HEK293T (cell line): ENCODE results near the gene TCP11L2.
"Not testable (repeated sequence)": the region's sequence is repeated elsewhere in the genome, so short reads cannot be mapped to it uniquely, and the experiment has no call there.

Experiments used
- CTCF ChIA-PET: fragments of 350-600 bp; formaldehyde crosslinking; extraction: SDS; loops from one replicate; lab custom pipeline; 2021; ENCODE audit warnings: antibody characterized with exemption, inconsistent platforms; lab: Yijun Ruan, JAX
- POLR2A ChIA-PET: fragments of 350-600 bp; formaldehyde crosslinking; extraction: SDS; loops from one replicate; lab custom pipeline; 2020; ENCODE audit warnings: antibody characterized with exemption, inconsistent platforms; lab: Yijun Ruan, JAX
- DNase-seq: peaks from one replicate; pipeline ENCODE4 v3.0.0; 2012; ENCODE audit warnings: mixed read lengths; ENCODE audit errors: extremely low spot score
- ARNT ChIP-seq: fragments of 450-650 bp; IDR thresholded peaks from 2 replicates; pipeline ENCODE4 v1.6.1; 2017; ENCODE audit warnings: mild to moderate bottlenecking
- BHLHE40 ChIP-seq: fragments of 450-650 bp; IDR thresholded peaks from 2 replicates; pipeline ENCODE4 v1.6.1; 2016; ENCODE audit warnings: mild to moderate bottlenecking, moderate library complexity, borderline replicate concordance
- CTBP1 ChIP-seq: fragments of 450-650 bp; IDR thresholded peaks from 2 replicates; pipeline ENCODE4 v1.6.1; 2016; ENCODE audit warnings: borderline replicate concordance
- ELF4 ChIP-seq: fragments of 450-650 bp; IDR thresholded peaks from 2 replicates; pipeline ENCODE4 v1.6.1; 2017; ENCODE audit warnings: antibody characterized with exemption
- FOXA1 ChIP-seq: fragments of 450-650 bp; IDR thresholded peaks from 2 replicates; pipeline ENCODE4 v1.6.1; 2016; ENCODE audit warnings: mild to moderate bottlenecking
- FOXK2 ChIP-seq: fragments of 450-650 bp; IDR thresholded peaks from 2 replicates; pipeline ENCODE4 v1.6.1; 2016; ENCODE audit warnings: mild to moderate bottlenecking
- FOXM1 ChIP-seq: fragments of 450-650 bp; IDR thresholded peaks from 2 replicates; pipeline ENCODE4 v1.6.1; 2017; ENCODE audit warnings: mild to moderate bottlenecking, borderline replicate concordance
- HDGF ChIP-seq: fragments of 450-650 bp; IDR thresholded peaks from 2 replicates; pipeline ENCODE4 v1.6.1; 2017; ENCODE audit warnings: antibody characterized with exemption, borderline replicate concordance
- L3MBTL2 ChIP-seq: fragments of 450-650 bp; conservative IDR thresholded peaks from 2 replicates; pipeline ENCODE4 v1.6.1; 2016; ENCODE audit warnings: mild to moderate bottlenecking
- LEF1 ChIP-seq: fragments of 450-650 bp; IDR thresholded peaks from 2 replicates; pipeline ENCODE4 v1.6.1; 2017; ENCODE audit warnings: mild to moderate bottlenecking, borderline replicate concordance
- NFRKB ChIP-seq: fragments of 450-650 bp; IDR thresholded peaks from 2 replicates; pipeline ENCODE4 v1.6.1; 2016; ENCODE audit warnings: mild to moderate bottlenecking, moderate library complexity
- PKNOX1 ChIP-seq: fragments of 450-650 bp; IDR thresholded peaks from 2 replicates; pipeline ENCODE4 v1.6.1; 2016
- SP1 ChIP-seq: fragments of 450-650 bp; IDR thresholded peaks from 2 replicates; pipeline ENCODE4 v1.6.1; 2017
- SUZ12 ChIP-seq: fragments of 450-650 bp; IDR thresholded peaks from 2 replicates; pipeline ENCODE4 v1.6.1; 2016; ENCODE audit warnings: mild to moderate bottlenecking
- TARDBP ChIP-seq: fragments of 450-650 bp; IDR thresholded peaks from 2 replicates; pipeline ENCODE4 v1.6.1; 2016
- ZNF384 ChIP-seq: fragments of 450-650 bp; IDR thresholded peaks from 2 replicates; pipeline ENCODE4 v1.6.1; 2016

Gene TCP11L2

GRCh38 chr12:106307181-106307580, 4.6 kb downstream of the TCP11L2 start:
- ChIA-PET POLR2A (no interaction called here), CTCF (no interaction called here)
- TF ChIP-seq L3MBTL2 = no peak
- no peak for TF ChIP-seq SUZ12
- TF ChIP-seq NFRKB = no peak
- no peak for DNase-seq

GRCh38 chr12:106308121-106308520, 5.6 kb downstream of the TCP11L2 start:
- ChIA-PET CTCF (no interaction called here), POLR2A (no interaction called here)
- TF ChIP-seq L3MBTL2 = no peak
- DNase-seq = no peak

GRCh38 chr12:106308611-106309010, 6.1 kb downstream of the TCP11L2 start:
- no peak for DNase-seq
- CTCF ChIA-PET = no interaction called here
- TF ChIP-seq HDGF = no peak
- TF ChIP-seq FOXK2 = no peak
- no peak for TF ChIP-seq SUZ12
- TF ChIP-seq CTBP1 = no peak
- TF ChIP-seq FOXA1 = no peak
- no peak for TF ChIP-seq FOXM1
- TF ChIP-seq BHLHE40 = no peak
- no peak for TF ChIP-seq ARNT
- no peak for TF ChIP-seq ZNF384
- no peak for TF ChIP-seq ELF4
- no peak for TF ChIP-seq PKNOX1
- no peak for TF ChIP-seq NFRKB
- no peak for TF ChIP-seq TARDBP
- no peak for TF ChIP-seq SP1
- no peak for TF ChIP-seq LEF1
- POLR2A ChIA-PET = no interaction called here

DNA sequence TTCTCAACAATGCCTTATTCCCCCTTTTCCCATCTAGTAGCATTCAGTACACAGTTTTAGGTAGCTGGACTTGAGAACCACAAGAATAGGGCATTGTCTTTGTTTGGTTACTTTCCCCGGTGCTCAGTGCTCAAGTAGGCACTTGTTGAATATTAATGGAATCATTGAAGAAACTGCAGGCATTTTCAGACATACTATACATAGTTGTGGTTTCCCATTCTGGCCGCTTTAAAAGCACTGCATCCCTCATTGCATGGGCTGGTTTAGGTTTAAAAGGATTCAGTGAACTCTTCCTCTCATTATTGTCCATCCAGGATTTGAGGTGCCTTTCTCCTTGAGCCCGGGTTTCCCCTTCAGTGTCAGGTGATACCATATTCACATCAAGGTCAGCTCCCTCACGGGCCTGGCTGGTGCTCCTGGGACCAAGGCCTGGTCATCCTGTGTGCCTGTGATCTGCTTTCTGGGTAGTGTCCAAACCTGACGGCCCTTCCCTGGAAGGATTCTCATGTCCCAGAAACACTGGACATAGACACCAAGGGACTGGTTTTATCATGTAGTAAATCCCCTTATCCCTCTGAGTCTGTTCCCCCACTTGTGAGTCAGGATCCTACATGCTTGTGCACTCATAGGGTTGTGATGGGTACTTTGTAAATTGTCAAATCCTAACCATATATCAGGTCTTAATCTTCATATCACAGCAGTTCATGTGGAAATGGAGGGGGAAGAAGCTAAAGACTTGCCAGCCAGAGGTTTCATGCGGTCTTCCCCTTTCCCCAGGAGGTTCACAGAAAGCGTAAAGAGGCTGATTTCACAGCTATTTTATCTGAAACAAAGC, 7.4 kb downstream of the TCP11L2 start:
- no peak for DNase-seq
- ChIA-PET CTCF (no interaction called here), POLR2A (no interaction called here)
- TF ChIP-seq L3MBTL2 (no peak), TARDBP (no peak), HDGF (no peak), BHLHE40 (no peak), LEF1 (no peak), SUZ12 (no peak), ARNT (no peak), FOXA1 (no peak), NFRKB (no peak), PKNOX1 (no peak), ZNF384 (no peak), FOXM1 (no peak), CTBP1 (no peak), ELF4 (no peak), FOXK2 (no peak), SP1 (no peak)

GRCh38 chr12:106310687-106311086, 8.2 kb downstream of the TCP11L2 start:
- TF ChIP-seq FOXM1 (no peak), FOXA1 (no peak), FOXK2 (no peak), LEF1 (no peak), TARDBP (no peak), ZNF384 (no peak), ARNT (no peak), ELF4 (no peak), CTBP1 (no peak), L3MBTL2 (no peak), SUZ12 (no peak), HDGF (no peak)
- DNase-seq = no peak
- CTCF ChIA-PET = no interaction called here

DNA sequence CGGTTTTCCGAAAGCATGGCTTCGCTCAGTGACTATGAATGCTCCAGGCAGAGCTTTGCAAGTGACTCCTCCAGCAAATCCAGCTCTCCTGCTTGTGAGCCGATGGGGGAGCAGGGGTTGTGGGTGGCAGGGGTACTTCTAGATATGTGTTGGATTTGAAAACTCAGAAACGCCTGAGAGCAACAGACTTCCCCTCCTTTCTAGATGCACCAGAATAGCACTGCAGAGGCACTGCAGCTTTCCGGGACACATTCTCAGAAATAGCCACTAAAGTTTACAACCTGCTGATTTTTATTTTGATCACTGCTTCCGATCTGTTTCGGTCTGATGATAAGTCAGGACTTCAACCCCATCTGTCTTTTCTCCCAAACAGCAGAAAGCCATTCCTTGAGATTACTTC, 8.6 kb downstream of the TCP11L2 start:
- ChIA-PET CTCF (no interaction called here), POLR2A (no interaction called here)
- DNase-seq = no peak
- TF ChIP-seq FOXM1 (no peak), CTBP1 (no peak), HDGF (no peak), FOXK2 (no peak), FOXA1 (no peak), ARNT (no peak), TARDBP (no peak), LEF1 (no peak), SUZ12 (no peak), L3MBTL2 (no peak), ELF4 (no peak), ZNF384 (no peak), BHLHE40 (no peak), NFRKB (no peak), PKNOX1 (no peak), SP1 (no peak)

More at GRCh38 chr12:106310687-106311086, 8.2 kb downstream of the TCP11L2 start:
- POLR2A ChIA-PET = no interaction called here

DNA sequence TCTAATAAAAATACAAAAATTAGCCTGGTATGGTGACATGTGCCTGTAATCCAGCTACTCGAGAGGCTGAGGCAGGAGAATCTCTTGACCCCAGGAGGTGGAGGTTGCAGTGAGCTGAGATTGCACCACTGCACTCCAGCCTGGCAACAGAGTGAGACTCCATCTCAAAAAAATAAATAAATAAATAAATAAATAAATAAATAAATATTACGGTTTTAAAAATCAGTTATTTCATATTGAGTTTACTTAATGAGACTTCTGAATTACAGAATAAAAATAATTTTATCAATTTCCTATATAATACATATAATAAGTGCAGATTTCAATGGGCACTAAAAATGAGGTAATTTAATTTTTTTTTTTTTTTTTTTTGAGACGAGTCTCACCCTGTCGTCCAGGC, 10.9 kb downstream of the TCP11L2 start:
- CTCF ChIA-PET, POLR2A ChIA-PET, DNase-seq: not testable (repeated sequence)
